NCI-H460 (cell line): ENCODE measurements around the gene FAM32A. TPM values are rescaled to one million over a fixed set of nuclear protein-coding genes. Genes with fewer than 3 reads are reported as not detected.

Experiments used
- small RNA-seq, 2 experiments: library from RNA; depleted of rRNA; stranded (forward); fragments of <200 nt; gene quantifications; one replicate each; pipeline ENCODE3, GENCODE V24; 2014
- total RNA-seq: library from RNA; depleted of rRNA; stranded (reverse); fragments of >200 nt; shearing (Covaris generic); gene quantifications from 2 replicates; pipeline ENCODE4 v1.2.3, GENCODE V29; 2014; rRNA removed

The FAM32A gene
- total RNA-seq, 1 experiment from 2014 or later, result 63.3 TPM

Small RNA genes lying within 50 kb of the gene (small RNA-seq; reads per million reads assigned to genes)
- 0 reads per million in 2 experiments for gene RF00017

Other genes with a start within 250 kb of the FAM32A start
- not detected in 2 replicates for gene OR10H4, start 236.4 kb upstream of the FAM32A start, total RNA-seq
- 562 and 586 TPM in 2 replicates for gene TPM4, start 108.9 kb upstream of the FAM32A start, total RNA-seq
- gene RAB8A, start 73.5 kb upstream of the FAM32A start, total RNA-seq, result 35.3 and 35.4 TPM in 2 replicates
- gene HSH2D, start 41.7 kb upstream of the FAM32A start, total RNA-seq, result not detected in 2 replicates
- not detected in 2 replicates for gene CIB3, start 11.9 kb upstream of the FAM32A start, total RNA-seq
- gene AP1M1, start 12.5 kb downstream of the FAM32A start, total RNA-seq, result 38.0 and 43.4 TPM in 2 replicates
- gene KLF2, start 139.4 kb downstream of the FAM32A start, total RNA-seq, result 13.5 and 16.8 TPM in 2 replicates